Measurements from ENCODE around the gene CWC27.
"Not testable (repeated sequence)": the region's sequence is repeated elsewhere in the genome, so short reads cannot be mapped to it uniquely, and the experiment has no call there.

CWC27 gene

DNA sequence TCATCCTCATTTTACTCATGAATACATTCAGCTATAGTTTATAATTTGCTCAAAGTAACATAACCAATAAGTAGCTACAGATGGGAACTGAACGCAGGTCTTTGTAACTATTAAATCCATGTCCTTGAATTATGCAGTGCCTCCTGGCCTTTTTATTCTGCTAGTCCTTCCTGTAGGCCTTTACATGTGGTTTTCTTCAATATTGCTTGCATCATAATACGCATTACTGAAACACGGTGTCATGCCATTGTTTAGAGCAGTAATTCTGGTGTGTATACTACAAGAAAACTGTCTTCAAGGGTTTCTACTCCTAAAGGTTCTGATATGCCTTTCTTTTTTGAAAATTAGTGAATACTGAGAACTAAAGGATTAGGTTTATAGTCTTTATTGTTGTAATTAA lies 20.7 kb downstream of the CWC27 start:
- DNase-seq (ENCODE audit: low read depth in 2 of 2), result no peak

DNA sequence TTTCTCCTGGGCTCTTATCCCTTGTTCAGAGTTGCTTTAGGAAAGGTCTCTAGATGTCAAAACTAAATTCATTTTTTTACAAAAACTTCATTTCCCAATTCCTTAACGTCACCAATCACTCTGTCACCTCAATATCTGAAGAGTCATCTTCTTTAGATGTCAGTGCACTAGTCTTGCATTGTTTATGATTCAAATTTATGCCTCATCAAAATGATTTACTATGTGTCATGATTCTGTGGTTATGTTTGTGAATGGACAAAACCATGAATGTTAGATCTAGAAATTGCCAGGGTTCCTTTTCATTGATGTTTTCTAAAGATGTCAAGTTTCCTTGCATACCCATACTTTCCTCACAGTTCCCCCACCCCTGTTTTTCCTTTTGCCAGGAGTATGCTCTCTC lies 21.5 kb downstream of the CWC27 start:
- no peak for DNase-seq (ENCODE audit: low read depth in 2 of 2)

DNA sequence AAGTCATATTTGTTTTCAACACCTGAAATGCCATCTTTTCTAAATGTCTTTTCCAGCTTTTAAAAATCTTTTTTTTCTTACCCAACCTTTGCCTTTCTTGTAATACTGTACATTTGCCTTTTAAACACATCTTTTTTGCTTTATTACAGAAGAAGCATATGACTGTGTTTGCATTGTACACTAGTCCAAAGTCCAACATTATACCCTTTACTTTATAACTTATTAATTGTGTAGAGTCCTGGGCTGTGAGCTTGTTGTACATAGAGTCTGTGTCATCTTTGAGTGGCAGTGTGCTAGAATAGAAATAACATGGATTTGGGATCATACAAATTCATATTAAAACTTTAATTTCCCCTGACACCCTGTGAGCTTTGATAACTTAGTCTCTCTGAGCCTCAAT lies 23.7 kb downstream of the CWC27 start:
- DNase-seq (ENCODE audit: low read depth in 2 of 2), result no peak

DNA sequence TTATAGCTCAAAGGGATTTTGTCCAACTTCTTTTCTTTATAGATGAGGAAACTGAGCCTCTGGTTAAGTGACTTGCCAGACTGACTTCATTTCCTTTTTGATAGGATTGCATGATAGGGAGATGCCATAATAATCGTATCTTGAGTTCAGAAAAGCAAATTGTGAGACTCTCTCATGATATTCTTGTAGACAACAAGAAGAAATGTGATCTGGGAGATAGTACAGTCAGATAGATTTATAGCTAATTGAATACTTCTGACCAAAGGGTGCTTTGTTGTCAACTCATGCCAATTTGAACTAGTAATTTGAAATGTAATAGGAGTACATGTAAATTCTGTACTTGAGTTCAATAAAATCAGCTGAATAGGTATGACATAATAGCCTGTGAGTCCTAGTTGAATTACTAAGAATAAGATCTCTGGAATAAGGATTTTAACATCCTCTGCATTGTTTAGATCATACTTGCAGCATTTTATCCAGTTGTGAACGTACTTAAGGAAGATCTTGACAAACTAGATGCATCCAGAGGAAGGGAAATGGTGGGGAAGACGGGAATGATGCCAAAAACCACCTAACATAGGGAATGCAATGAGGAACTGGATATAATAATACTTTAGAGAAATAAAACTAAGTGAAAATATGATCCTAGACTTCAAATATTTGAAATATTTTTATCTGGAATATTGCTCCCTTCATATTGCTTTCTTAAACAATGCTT lies 25.5 kb downstream of the CWC27 start:
- no peak for DNase-seq (ENCODE audit: low read depth in 2 of 2)

DNA sequence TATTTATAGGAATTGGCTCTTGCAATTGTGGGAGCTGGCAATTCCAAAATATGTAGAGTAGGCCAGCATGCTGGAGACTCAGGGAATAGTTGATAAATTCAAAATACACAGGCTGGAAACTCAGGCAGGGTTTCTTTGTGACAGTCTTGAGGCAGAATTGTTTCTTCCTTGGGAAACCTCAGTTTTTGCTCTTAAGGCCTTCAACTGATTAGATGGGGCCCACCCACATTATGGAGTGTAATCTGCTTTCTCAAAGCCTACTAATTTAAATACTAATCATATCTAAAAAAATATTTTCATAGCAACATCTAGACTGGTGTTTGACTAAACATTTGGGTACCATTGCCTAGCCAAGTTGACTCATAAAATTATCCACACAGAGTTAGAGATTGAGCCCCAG lies 27.6 kb downstream of the CWC27 start:
- DNase-seq (ENCODE audit: low read depth in 2 of 2), result no peak

DNA sequence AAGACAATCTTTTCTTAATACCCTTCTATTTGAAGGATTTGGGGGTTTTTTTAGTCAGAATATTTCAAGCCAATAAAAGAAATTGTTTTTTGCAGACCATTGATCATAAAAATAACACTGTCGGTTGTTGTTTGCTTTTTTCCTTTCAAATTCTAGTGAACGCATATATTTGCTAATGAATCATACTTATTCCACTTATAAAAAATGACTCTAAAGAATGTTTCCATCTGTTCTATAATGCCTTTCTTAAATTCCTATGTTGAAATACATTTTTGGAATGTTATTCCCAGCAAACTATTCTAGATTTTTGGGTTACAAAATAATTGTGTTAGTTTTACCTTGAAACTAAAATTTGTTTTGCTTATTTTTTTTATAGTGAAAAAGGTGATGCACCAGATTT lies 32.2 kb downstream of the CWC27 start:
- DNase-seq (ENCODE audit: low read depth in 2 of 2), result no peak

DNA sequence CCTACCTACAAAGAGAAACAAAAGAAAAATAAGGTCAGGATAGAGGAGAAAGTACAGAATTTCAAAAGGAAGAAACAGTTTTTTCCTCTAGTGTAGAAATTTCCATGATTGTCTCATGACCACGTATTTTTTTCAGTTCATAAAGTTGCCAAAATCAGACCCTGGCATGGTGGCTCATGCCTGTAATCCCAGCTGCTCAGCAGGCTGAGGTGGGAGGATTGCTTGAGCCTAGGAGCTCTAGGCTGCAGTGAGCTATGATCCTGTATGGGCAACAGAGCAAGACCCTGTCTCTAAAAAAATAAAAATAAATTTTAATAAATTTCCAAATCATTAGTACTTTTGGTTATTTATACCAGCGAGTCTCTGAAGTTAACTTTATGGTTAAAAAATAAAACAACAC lies 37.8 kb downstream of the CWC27 start:
- no peak for DNase-seq (ENCODE audit: low read depth in 2 of 2)

DNA sequence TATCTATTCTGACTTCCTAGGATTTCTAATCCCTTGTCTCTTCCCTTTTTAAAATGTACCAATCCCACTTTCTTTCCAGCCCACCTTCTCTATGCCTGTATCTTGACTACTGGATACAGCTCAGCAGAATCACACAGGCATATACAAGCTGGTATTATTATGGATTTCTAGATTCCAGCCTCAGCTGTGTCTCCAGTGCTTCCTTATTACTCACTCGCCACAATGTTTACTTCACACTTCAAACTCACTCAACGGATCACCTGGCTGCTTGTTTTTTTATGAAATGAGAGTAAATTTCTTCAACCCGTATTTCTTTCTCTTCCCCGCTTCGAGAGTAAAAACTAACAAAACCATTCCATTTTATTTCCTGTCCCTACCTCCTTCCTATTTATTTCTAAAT lies 38.8 kb downstream of the CWC27 start:
- no peak for DNase-seq (ENCODE audit: low read depth in 2 of 2)

DNA sequence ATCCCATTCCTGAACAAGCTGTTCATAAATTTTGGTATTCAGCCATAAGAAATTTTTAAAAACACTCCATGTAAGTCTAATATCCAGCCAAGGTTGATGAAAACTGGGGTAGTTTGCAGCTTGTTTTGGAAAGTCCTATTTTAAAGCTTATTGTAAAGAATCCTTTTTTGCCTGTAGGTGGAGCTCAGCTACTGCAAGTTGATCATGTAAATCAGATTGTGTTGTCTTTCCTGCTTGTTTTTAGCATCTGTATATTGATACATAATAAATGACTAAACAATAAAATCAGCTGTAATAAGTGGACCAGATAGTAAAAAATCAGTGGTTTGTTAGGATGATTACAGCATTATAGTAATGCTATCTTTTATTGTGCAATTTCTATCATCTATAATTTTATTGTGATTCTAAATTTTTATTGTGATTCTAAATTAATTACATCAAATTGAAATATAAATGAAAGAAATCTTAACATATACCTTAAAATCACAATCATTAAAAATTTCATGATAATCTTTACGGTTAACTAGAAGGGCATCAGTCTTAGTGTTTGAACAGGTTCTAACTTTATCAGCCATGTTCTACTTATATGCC lies 42.4 kb downstream of the CWC27 start:
- DNase-seq (ENCODE audit: low read depth in 2 of 2), result no peak

DNA sequence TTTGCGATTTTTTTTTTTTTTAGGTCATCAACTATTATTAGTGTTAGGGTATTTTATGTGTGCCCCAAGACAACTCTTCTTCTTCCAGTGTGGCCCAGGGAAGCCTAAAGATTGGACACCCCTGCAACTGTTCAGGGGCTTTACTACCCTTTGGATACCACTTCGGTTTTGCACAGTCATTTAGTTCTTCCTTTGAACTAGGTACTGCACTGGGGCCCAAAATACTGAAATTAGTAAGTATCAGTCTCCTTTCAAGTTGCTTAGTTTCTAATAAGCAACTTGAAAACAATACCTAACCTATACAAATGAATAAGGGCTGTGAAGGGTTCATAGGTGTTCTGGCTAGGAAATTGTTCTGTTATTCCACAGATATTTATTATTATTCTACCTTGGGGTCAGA lies 45.3 kb downstream of the CWC27 start:
- DNase-seq (ENCODE audit: low read depth in 2 of 2), result no peak

DNA sequence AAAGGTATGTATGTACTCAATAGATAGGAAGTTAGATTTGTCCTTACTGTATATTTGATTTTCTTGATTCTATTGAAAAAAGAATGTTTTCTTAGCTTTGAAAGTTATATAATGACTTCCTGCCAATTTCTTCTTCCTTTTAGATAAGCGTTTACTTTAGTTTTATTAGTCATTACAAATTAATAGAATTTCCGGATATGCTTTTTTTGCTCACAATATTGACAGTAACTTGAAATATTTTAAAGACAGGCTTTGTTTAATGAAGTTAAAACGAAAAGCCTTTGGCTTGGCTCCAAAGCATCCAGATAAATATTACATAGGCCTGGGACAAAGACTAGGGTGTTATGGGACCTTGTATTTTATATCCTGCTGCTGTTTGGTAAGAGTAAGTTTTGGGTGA lies 49.5 kb downstream of the CWC27 start:
- DNase-seq (ENCODE audit: low read depth in 2 of 2), result no peak

DNA sequence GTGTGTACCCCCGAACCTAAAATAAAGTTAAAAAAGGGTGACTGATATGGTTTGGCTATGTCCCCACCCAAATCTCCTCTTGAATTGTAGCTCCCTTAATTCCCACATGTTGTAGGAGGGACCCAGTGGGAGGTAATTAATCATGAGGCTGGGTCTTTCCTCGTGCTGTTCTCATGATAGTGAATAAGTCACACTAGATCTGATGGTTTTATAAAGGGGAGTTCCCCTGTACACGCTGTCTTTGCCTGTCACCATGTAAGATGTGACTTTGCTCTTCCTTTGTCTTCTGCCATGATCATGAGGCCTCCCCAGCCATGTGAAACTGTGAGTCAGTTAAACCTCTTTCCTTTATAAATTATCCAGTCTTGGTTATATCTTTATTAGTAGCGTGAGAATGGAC lies 50.6 kb downstream of the CWC27 start:
- DNase-seq (ENCODE audit: low read depth in 2 of 2), result not testable (repeated sequence)

DNA sequence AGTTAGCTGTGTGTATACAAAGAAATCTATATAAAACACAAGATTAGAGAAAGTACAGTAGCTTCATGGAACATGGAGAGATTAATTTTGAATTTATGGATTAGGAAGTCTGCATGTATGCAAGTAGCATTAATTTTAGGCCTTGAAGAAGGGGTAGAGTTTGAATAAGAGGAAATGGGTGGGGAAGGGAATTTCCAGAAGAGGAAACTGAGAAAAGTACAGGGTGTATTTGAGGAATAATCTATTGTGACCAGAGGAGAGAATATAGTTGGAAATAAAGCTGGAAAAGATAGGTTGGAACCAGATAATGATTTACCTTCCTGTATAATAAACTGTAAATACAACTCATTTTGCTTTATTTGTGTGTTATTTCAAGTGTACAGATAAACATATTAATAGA lies 53.6 kb downstream of the CWC27 start:
- DNase-seq (ENCODE audit: low read depth in 2 of 2), result no peak

DNA sequence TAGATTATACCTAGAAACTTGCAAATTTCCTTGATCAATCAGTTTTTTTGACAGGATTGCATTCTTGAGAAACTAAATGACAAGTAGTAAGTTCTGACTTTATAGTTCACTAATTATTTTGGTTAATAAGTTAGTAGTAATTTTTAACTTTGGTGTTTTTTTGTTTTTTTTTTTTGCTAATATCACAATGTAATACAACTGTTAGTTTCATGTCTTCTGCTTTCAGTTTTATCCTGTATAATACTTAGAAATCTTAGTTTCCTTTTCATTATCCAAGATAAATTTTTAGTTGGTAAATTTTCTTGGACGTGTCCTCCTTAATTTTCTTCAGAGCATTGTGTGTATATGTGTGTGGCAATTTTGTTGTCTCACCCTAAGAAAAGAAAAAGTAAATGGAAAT lies 57.8 kb downstream of the CWC27 start:
- DNase-seq (ENCODE audit: low read depth in 2 of 2), result no peak

DNA sequence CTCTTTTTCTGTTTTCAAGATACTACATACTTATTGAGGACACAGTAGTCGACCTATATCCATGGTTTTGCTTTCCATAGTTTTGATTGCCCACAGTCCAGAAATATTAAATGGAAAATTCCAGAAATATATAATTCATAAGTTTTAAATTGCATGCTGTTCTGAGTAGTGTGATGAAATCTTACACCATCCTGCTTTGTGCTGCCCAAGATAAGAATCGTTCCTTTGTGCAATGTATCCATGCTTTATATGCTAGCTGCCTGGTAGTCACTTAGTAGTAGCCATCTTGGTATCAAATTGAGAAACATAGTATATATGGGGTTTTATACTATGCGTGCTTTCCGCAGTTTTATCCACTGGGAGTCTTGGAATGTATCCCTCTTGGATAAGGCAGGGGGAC lies 59.0 kb downstream of the CWC27 start:
- no peak for DNase-seq (ENCODE audit: low read depth in 2 of 2)

DNA sequence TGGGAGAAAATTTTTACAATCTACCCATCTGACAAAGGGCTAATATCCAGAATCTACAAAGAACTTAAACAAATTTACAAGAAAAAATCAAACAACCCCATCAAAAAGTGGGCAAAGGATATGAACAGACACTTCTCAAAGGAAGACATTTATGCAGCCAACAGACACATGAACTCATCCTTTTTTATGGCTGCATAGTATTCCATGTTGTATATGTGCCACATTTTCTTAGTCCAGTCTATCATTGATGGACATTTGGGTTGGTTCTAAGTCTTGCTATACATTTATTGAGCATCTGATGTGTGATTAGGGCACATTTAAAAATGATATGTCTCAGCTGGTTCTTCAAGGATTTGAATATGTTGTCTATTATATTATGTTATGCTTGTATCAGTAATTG lies 61.9 kb downstream of the CWC27 start:
- not testable (repeated sequence) for DNase-seq (ENCODE audit: low read depth in 2 of 2)

DNA sequence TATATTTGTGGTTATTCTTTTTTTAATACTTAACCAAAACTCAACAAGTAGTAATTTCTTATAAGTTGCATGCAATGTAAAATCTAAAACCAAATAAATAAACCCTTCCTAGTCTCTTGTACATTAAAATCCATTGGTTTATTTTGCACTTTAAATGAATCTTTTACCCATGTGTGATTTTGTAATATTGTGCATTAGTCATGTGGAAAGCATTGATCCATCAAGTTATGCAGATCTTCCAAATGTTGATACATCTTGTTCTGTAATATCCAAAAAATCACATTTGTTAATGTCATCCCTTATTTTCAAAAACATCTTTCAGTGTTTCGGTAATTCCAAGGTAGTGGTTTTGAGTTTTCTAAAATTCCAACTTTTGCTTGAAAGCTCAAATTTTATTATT lies 63.3 kb downstream of the CWC27 start:
- no peak for DNase-seq (ENCODE audit: low read depth in 2 of 2)

DNA sequence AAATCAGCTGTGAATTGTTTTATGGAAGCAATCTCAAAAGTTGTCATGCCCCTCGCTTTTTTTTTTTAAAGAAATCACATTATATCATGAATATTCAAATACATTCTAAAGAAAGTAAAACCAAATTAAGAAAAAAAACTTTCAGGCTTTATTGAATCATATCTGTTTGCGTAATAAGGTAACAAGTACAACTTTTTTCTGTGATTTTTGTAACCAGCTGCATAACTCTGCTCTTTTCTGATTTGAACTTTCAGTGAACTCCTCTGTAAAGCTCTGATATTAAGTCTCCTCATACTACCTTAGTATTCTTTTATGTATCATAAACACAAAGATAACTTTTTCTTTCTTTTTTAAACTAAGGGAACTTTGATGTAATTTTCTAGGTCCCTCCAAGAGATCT lies 65.3 kb downstream of the CWC27 start:
- DNase-seq (ENCODE audit: low read depth in 2 of 2), result no peak

DNA sequence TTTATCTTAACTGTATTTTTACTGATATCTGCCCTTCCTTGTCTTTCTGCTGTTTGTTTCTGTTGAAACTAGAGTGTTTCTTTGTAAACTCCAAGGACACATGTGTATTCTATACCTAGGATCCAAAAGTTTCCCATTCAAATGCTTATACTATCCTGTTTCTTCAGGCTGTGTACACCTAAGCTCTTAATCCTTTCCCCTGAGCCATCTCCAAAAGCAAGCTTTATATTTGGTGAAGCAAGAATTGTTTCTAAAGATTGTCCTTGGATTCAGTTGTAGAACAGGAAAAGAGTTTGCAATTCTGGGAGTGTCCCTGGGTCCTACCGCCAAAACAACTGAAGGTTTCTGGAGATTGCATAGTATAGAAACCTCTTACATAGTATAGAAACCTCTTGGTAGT lies 65.9 kb downstream of the CWC27 start:
- DNase-seq (ENCODE audit: low read depth in 2 of 2), result no peak

DNA sequence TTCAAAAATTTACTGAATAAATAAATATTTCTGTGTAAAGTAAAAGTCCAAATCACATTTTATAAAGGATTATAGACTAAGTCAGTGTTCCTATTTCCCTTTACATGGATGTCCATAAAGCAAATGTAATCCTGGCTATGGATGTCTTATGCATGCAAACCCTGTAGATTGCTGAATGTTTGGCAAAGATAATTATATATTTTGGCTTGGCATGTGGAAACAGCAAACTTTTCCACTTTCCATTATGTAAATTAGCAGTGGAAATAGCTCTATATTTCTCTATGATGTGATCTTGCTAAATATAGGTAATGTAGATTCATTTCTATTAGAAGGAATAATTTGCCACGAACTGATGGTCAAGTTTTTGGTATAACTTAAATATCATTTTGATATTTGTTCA lies 66.5 kb downstream of the CWC27 start:
- no peak for DNase-seq (ENCODE audit: low read depth in 2 of 2)

DNA sequence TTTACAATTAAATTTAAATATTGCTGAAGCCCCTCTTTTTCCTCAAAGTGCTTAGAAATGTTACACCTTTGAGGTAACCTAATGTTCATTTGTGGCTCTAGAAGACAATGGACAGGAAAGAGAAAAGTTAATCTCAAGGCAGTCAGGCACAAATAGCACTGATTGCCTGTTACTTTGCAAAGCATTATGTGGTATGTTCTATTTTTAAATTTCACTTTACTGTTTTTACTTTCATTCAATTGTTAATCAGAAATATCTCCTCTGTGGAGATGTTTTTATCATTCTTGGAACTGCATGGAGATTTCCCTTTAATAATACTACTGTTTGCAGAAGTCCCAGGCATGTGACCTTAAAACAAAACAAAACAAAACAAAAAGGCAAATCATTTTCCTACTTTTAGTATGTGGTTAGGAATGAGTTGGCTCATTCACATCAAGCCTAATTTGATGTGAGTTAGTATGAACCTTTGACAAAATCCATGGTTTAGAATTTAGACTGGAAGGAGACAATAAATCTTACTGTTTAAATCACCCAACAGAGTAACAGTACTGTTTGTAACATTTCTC lies 67.5 kb downstream of the CWC27 start:
- DNase-seq (ENCODE audit: low read depth in 2 of 2), result no peak

DNA sequence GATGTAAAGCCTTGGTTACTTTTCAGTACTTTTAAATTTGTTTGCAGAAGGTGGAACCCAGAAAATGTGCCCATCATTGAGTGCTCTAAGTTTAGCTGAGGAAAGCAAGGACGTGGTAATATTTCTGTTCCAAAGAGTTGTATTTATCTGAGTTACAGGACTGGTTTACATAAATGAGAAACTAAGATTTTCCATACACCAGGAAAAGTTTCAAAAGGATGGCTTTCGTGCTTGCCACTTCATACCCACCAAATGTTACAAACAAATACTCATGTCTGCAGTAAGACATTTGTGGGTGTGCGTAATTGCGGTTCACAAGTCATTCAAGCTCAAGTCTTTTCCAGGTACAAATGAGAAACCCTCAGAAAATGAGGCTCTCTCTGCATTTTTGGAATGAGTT lies 68.1 kb downstream of the CWC27 start:
- DNase-seq (ENCODE audit: low read depth in 2 of 2), result no peak

DNA sequence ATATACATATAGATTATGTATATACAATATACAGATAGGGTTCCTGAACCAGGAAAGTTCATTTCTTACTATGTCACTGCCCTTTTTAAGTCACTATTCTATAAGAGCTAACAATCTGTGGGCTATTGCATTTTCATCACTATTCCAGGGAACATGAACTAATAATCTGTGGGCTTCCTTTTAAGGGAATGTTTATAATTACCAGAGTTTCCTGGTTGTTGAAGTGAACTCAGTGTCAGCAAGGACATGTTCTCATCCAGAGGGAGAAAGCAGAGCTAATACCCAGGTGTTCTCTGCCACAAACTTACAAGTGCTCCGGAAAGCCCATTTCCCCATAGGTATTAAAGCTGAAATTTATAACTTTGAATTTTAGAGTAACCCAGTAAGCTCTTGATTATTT lies 69.6 kb downstream of the CWC27 start:
- no peak for DNase-seq (ENCODE audit: low read depth in 2 of 2)

DNA sequence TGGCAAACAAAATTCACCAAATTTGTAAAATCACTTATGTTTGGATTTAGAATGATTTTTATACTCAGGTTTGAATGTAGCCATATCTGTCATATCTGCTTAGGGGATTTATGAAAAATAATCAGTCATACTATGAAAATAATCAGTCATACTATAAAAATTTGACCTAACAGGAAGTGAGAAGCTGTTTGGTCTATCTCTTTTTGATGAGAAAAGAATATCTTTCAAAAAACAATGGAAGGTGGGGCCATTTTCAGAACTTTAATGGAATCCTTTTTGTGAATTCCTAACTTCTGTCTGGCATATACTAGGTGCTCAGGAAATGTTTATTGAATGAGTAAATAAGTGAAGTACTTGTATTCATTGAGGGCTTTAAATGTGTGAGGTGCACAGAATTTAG lies 70.1 kb downstream of the CWC27 start:
- no peak for DNase-seq (ENCODE audit: low read depth in 2 of 2)

Data from stimulated activated CD8-positive, alpha-beta memory T cell treated with anti-CD3 and anti-CD28 coated beads, Interleukin-2, amount 100 ng/mL, for 1 hour (primary cell).